GM21529 (cell line): ENCODE data around the gene HTT.
"Not testable (repeated sequence)": the region's sequence is repeated elsewhere in the genome, so short reads cannot be mapped to it uniquely, and the experiment has no call there.

Source experiments
- ATAC-seq: cut with Tn5 transposase; IDR thresholded peaks from one replicate; pipeline ENCODE4 v1.9.1; 2021; ENCODE audit not compliant: unreplicated experiment

HTT gene

GRCh38 chr4:3161044-3161443, 86.6 kb downstream of the HTT start:
- ATAC-seq = not testable (repeated sequence)

DNA sequence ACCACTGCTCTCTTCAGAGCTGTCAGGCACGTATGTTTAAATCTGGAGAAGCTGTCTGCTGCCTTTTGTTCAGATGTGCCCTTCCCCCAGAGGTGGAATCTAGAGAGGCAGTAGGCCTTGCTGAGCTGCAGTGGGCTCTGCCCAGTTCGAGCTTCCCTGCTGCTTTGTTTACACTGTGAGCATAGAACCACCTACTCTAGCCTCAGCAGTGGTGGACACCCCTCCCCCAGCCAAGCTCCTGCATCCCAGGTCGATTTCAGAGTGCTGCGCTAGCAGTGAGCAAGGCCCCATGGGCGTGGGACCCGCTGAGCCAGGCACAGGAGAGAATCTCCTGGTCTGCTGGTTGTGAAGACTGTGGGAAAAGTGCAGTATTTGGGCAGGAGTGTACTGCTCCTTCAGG, 92.0 kb downstream of the HTT start:
- ATAC-seq = not testable (repeated sequence)

GRCh38 chr4:3168029-3168428, 93.5 kb downstream of the HTT start:
- ATAC-seq = no peak

DNA sequence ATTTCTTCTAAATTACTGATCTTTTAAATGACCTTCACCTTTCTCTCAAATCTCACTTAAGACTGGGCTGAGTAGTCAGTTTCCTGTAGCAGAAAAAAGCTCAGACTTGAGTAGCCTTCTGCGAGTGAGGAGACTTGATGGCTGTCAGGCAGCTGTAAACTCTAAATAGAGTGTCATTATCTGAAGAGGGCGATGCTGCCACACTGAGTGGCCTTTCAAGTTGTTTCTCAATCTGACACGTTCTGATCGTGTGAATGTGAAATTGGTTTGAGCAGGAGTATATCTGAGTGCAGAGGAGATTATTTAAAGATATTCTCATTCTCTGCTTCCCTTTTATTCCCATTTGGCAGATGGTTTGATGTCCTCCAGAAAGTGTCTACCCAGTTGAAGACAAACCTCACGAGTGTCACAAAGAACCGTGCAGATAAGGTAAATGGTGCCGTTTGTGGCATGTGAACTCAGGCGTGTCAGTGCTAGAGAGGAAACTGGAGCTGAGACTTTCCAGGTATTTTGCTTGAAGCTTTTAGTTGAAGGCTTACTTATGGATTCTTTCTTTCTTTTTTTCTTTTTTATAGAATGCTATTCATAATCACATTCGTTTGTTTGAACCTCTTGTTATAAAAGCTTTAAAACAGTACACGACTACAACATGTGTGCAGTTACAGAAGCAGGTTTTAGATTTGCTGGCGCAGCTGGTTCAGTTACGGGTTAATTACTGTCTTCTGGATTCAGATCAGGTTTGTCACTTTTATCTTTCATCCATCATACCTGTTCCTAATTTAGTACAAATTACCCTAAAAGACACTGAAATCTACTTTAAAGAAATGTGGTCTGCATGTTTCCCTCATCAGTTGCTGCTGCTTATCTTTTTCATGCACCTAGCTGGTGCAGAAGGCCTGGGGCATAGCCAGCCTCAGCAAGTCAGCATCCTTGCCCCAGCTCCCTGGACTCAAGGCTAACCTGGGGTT, 100.2 kb downstream of the HTT start:
- no peak for ATAC-seq

DNA sequence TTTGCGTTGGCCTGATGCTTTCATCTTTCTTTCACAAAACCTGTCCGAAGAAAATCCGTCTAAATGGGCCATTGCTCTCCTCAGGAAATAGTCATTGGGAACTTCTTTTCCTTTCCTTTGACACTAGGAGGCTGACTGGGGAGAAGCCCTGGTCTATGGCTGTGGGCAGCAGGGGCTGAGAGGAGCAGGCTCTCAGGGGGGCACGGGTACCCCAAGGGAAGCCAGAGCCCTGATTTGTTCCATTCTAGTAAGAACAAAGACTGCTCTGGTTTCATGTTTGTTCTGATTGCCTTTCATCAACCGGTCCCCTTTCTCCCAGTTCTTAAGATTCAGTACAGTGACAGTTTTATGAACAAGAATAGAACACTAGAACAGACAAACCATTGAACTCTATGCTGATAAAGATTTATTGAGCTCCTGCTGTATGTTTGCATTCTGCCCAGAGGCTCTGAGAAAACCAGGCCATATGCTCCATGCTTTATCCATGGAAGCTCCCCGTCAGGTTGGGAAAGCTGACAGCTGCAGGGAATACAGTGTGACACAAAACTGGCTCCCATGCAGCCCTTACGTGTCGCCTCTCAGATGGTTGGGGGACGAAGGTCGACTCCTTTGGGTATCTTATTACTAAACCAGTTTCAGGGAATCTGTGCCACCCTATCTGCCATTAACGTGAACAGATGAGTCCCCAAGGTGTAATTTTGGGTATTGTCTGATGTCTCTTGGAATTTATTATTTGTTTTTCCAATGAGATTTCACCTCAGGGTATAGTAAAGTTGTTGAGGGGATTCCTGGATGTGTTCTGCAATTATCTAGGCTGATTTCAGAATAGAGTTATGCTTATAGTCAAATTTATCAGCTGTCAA, 102.1 kb downstream of the HTT start:
- ATAC-seq = no peak

GRCh38 chr4:3177426-3177825, 102.9 kb downstream of the HTT start:
- ATAC-seq = no peak

- no peak for ATAC-seq
Observed at GRCh38 chr4:3177905-3178304, 103.4 kb downstream of the HTT start.

DNA sequence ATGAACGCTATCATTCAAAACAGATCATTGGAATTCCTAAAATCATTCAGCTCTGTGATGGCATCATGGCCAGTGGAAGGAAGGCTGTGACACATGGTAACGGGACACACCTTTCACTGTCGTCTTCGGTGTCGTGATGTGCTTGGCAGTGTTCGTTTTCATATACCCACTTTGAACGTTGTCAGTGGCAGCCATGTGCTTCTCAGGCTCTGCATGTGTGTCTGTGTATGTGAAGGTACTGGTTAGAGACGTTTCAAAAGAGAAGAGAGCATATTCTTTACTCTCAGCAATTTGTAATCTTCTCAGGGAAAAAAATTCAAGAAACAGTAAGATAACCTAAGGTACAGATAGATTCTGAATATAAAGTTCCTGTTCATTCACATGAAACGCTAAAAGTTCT, 103.9 kb downstream of the HTT start:
- no peak for ATAC-seq

DNA sequence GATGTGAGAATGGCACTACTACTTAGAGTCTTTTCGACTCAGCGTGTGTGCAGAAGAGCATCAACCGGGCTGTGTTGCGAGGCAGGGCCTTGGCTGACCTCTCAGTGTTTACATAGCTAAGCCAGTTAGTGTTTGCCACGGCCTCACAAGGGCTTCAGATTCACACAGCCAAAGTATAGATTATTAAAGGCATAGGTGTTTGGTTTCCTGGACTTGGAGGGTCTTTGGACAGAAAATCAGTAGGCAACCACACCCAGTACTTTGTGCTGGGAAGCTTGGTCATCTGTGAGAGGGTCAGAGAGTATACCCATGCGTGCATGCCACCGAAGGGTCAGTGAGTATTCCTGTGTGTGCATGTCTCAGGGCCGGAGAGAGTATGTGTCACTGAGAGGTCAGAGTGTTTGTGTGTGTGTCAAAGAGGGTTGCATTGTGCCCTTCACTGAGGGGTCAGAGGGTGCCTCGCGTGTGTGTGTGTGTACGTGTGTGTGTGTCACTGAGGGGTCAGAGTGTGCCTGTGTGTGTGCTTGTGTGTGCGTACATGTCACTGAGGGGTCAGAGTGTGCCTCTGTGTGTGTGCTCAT, 104.7 kb downstream of the HTT start:
- no peak for ATAC-seq

GRCh38 chr4:3183008-3183407, 108.5 kb downstream of the HTT start:
- no peak for ATAC-seq

DNA sequence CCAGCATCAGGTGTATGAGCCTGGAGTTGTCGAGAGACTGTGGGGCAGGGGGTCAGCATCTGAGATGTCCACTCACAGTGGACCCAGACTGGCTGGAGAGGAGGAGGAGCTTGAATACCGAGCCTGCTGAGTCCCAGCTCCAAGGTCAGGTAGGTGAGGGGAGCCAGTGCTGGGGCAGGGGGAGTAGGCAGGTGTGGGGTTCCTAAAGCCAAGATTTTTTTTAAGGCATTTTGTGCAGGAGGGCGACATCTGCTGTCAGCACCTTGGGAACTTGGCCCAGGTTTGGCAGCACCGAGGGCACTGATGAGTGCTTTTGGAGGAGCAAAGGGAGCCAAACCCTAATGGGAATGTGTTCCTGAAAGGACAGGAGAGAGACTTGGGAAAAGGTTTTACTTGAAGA, 110.2 kb downstream of the HTT start:
- no peak for ATAC-seq

DNA sequence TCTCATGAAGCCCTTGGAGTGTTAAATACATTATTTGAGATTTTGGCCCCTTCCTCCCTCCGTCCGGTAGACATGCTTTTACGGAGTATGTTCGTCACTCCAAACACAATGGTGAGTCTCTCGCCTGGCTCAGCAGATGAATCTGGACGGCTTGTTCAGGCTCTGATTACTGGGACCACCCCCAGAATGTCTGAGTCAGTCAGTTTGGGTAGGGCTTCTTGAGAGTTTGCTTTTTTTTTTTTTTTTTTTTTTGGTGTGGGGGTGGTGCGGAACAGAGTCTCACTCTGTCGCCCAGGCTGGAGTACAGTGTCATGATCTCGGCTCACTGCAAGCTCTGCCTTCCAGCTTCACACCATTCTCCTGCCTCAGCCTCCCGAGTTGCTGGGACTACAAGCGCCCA, 112.1 kb downstream of the HTT start:
- ATAC-seq = no peak

DNA sequence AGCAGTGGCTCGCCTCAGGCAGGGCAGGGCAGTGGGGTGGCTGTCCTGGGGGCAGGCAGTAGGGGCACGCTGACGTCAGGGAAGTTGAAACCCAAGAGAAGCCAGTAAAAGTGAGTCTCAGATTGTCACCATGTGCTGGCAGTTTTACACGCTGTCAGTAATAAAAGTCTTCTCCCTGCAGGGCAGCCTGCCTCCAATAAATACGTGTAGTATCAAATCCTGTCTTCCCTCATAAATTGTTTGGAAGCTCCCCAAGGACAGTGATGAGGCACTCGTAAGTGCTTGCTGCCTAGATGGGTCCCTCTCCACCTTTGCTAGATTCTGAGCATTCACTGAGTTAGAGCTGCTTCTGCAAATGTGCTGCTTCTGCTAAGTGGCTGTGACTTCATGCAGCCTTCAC, 113.6 kb downstream of the HTT start:
- ATAC-seq = no peak

GRCh38 chr4:3189459-3189858, 115.0 kb downstream of the HTT start:
- no peak for ATAC-seq

GRCh38 chr4:3190549-3190948, 116.1 kb downstream of the HTT start:
- no peak for ATAC-seq

- no peak for ATAC-seq
Observed at GRCh38 chr4:3192188-3192587, 117.7 kb downstream of the HTT start.

DNA sequence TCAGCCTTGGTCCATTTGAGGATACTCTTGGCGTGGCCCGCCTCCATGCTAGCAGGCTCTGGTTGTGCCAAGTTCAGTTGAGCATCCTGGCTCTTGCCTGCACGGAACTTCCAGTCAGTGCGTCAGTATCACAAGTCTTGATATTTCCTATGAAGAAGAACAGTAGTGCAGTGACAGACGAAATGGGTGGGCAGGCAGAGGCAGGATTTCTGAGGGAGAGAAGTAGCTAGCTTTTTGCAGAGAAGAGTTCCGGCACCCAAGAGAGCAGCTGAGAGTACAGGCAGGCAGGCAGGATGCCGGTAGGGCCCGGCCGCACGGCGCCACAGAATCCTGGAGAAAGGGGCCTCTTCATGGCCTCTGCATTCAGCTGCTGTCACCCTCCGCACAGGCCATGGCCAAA, 118.3 kb downstream of the HTT start:
- no peak for ATAC-seq

DNA sequence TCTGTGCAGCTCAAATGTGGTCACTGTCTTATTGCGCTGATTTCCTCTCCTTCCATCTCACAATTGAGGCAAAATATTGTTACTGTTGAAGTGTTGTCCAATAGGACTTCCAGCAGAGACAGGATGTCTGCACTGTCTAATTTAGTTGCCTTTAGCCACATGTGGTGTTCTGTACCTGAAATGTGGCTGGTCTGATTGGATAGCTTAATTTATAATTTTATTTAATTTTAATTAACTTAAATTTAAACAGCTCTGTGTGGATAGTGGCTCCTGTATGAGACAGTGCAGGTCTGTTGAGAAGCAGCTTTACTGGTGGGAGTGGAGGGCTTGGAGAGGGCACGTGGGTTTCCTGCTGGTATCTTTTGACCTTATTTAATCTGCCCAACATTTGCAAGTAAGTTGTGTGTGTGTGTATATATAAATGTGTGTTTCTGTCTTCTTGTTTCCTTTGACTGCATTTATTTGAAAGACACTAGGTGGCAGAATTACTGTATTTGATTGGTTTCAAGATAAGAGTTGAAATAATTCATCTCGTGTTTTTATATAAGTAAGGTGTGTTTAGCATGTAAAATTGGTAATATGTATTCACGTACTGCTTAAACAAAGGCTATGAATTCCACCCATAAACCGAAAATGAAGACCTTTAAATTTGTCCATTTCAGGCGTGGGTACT, 119.2 kb downstream of the HTT start:
- ATAC-seq = no peak

DNA sequence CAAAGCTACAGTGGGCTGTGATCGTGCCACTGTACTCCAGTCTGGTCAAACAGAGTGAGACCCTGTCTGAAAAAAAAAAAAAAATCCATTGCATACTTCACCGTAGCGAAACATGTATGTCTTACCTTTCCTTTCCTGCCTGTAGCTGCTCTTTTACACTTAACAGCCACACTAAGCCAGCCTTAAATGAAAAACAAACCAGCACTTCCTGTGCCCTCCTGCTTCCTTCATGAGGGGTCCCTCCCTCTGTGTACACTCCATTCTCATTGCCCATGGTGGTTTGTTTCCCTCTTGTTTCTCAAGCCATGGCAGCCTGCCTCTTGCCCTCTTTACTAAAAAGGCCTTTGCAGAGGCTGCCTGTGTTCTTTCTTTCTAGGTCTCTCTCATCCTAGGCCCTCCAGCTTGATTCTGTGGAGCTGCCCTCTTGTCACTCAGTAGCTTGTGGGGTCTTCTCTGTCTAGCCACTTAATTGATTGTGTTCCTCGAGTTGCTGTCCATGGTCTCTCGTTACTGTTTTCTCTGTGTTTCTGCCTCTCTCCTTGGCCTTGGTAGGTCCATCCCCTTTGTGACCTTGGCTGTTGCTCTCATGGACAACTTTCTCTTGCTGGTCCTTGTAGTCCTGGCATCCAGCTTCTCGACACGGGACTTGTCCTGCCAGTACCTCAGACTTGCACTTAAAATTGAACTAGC, 122.3 kb downstream of the HTT start:
- no peak for ATAC-seq

- ATAC-seq = no peak
Observed at GRCh38 chr4:3197366-3198105, 123.1 kb downstream of the HTT start.
